ENCODE results near the gene IPPK.
A peak's percentile ranks its signal among the peaks of the same experiment; 100 is the strongest.

IPPK gene

GRCh38 chr9:92679413-92680165 is 9.7 kb upstream of the IPPK start:
- no peak for DNase-seq (ENCODE audit: extremely low read depth, low read depth)
- TF ChIP-seq, protein P1, sequence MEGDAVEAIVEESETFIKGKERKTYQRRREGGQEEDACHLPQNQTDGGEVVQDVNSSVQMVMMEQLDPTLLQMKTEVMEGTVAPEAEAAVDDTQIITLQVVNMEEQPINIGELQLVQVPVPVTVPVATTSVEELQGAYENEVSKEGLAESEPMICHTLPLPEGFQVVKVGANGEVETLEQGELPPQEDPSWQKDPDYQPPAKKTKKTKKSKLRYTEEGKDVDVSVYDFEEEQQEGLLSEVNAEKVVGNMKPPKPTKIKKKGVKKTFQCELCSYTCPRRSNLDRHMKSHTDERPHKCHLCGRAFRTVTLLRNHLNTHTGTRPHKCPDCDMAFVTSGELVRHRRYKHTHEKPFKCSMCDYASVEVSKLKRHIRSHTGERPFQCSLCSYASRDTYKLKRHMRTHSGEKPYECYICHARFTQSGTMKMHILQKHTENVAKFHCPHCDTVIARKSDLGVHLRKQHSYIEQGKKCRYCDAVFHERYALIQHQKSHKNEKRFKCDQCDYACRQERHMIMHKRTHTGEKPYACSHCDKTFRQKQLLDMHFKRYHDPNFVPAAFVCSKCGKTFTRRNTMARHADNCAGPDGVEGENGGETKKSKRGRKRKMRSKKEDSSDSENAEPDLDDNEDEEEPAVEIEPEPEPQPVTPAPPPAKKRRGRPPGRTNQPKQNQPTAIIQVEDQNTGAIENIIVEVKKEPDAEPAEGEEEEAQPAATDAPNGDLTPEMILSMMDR (IDR thresholded peaks at IDR 0.05; ENCODE audit: low read depth, low read length, missing control alignments), result no peak
- no peak overlapping the region for H3K4me3 ChIP-seq (replicated peaks; ENCODE audit: low read depth, low read length)

DNA sequence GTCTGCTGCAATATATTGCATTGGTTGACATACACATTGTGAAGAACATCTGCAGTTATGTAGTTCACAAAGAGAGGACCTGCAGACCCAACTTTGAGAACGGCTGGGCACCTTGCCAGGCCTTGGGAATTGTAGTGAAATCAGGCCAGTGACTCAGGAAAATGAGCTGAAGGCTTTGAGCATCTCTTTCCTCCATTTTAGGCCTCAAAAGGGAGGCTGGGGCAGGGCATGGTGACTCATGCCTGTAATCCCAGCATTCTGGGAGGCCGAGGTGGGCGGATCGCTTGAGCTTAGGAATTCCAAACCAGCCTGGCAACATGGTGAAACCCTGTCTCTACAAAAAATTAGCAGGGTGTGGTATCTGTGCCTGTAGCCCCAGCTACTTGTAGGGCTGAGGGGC is 1.4 kb upstream of the IPPK start:
- TF ChIP-seq, protein P1 (IDR thresholded peaks at IDR 0.05; ENCODE audit: low read depth, low read length, missing control alignments), result no peak
- peak; percentile 63 for DNase-seq (ENCODE audit: extremely low read depth, low read depth)
- peak overlapping the region; percentile 76 for H3K4me3 ChIP-seq (replicated peaks; ENCODE audit: low read depth, low read length)

- DNase-seq (ENCODE audit: extremely low read depth, low read depth), result no peak
- TF ChIP-seq, protein P1 (IDR thresholded peaks at IDR 0.05; ENCODE audit: low read depth, low read length, missing control alignments), result no peak
- H3K4me3 ChIP-seq (replicated peaks; ENCODE audit: low read depth, low read length), result peak overlapping the region; percentile 76
These were observed 423 bp downstream of the IPPK start for GRCh38 chr9:92669527-92669889.

- TF ChIP-seq, protein P1 (IDR thresholded peaks at IDR 0.05; ENCODE audit: low read depth, low read length, missing control alignments), result no peak
- DNase-seq (ENCODE audit: extremely low read depth, low read depth), result no peak
- H3K4me3 ChIP-seq (replicated peaks; ENCODE audit: low read depth, low read length), result peak overlapping the region; percentile 76
These were observed 995 bp downstream of the IPPK start for GRCh38 chr9:92668746-92669526.

DNA sequence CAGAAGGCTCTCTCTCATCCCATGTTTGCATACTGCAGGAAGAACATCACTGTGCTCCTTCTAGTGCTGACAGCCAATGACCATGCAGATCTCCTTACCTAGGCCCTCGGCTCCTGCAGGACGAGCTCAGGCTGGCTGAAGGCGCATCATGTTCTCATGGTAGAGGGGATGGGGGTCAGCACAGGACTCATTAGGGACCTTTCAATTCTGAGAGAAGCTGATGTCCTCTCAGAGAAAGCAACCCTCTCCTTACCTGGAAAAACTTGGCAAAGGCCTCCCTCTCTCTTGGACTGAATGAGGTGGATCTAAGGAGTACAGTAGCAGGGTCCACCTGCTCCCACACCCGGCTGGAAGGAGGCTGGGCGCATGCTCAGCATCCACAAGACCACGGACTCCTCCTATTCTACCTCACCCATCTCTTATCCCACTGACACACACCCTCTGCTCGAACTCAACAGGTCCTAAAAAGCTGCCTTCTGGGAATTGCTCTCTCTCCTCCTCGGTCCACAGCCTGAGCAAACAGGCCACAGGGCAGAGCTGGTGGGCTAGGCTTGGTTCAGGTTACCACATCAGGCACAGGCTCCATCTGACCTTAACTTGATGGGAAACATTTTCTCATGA is 2.9 kb downstream of the IPPK start:
- TF ChIP-seq, protein P1 (IDR thresholded peaks at IDR 0.05; ENCODE audit: low read depth, low read length, missing control alignments), result no peak
- no peak overlapping the region for H3K4me3 ChIP-seq (replicated peaks; ENCODE audit: low read depth, low read length)
- DNase-seq (ENCODE audit: extremely low read depth, low read depth), result no peak

- no peak overlapping the region for H3K4me3 ChIP-seq (replicated peaks; ENCODE audit: low read depth, low read length)
- DNase-seq (ENCODE audit: extremely low read depth, low read depth), result no peak
- TF ChIP-seq, protein P1 (IDR thresholded peaks at IDR 0.05; ENCODE audit: low read depth, low read length, missing control alignments), result no peak
These were observed 3.7 kb downstream of the IPPK start for GRCh38 chr9:92666236-92666635.

Measured in HFF-Myc (cell line).